ENCODE measurements around the gene FKBP15.
"Not testable (repeated sequence)": the region's sequence is repeated elsewhere in the genome, so short reads cannot be mapped to it uniquely, and the experiment has no call there.

Gene FKBP15

GRCh38 chr9:113148781-113149510 lies 72.1 kb downstream of the FKBP15 start:
- no peak for DNase-seq

DNA sequence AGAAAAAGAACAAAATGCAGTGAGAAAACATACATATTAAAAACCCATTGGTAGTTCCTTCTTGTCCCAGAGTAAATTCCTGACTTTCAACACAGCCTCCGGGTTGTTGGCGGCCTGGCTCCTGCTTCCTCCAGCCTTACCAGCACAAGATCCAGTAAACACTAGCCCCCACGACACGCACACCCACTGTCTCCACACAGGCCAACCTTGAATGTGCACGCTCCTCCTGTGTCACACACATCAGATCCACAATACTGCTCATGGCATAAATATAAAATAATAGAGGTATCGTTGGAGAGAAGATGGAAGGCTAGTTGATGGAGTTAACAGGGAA lies 72.7 kb downstream of the FKBP15 start:
- DNase-seq: no peak

- no peak for DNase-seq
These were observed 77.4 kb downstream of the FKBP15 start for GRCh38 chr9:113143432-113144227.

DNA sequence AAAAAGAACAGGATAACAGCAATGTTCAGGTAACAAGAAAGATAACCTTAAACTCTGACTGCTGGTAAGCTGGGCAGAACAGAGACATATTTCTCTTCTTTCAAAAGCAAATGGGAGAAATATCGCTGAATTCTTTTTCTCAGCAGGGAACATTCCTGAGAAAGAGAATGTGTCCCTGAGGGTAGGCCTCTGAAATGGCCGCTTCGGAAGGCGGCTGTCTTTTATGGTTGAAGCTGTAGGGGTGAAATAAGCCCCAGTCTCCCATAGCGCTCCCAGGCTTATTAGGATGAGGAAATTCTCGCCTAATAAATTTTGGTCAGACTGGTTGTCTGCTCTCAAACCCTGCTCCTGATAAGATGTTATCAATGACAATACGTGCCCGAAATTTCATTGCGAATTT lies 80.2 kb downstream of the FKBP15 start:
- DNase-seq: not testable (repeated sequence)

GRCh38 chr9:113139953-113140352 lies 81.1 kb downstream of the FKBP15 start:
- no peak for DNase-seq

GRCh38 chr9:113139225-113139829 lies 81.8 kb downstream of the FKBP15 start:
- no peak for DNase-seq

DNA sequence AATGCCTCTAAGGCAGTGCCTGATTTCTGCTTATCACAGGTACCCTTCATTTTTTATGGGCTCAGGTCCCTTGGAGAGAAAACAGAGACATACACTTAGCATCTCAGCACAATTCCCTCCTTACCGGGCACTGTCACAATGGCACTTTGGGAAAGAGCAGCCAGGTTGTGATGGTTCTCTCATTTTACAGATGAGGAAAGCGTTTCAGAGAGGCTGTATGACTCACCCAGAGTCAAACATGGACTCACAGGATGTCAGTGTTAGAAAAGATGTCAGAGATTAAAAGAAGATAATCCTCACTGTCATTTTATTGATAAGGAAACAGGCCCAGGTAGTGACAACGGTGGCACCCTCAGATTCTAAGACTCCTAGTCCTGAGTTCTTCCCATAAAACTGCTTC lies 82.3 kb downstream of the FKBP15 start:
- no peak for DNase-seq

DNA sequence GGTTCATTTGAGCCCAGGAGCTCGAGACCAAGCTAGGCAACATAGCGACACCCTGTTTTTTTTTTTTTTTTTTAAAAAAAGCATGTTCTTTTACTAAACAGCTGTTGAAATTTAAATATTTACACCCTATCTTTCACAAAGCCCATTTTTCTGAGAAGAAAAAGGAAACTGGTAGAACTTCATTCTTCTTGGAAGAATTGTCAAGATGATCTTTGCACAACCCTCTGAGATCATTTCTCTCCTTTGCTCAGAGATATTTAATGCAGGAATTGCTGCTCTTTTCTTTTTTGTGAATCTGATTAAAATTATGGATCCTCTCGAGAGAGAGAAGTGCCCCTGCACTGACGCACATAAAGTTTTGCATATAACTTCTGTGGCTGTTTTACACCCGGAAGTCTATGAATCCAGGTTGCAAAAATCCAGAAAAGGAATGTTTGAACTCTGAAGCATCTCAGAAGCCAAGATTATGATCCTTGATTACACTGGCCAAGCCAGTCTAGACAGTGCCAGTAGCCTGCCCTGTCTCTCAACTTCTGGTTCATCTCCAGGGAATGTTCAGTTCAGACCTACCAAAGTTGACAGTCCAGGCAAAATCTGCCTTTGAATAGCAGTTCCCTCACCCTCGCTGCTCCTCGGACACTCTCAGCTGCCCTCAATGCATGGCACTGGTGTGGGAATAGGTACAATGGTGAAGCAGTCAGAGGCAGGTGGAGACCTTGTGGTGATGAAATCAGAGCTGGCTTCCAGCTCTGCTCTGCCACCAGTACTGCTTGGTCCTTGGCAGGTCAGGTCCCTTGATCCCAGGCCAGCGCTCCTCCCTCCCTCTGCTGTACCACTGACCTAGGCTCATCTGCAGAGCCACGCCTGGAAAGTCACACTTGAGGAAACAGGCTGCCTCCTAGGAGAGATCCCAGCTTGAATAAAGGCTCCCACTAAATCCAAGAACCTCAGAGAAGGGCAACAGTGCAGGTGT lies 83.6 kb downstream of the FKBP15 start:
- no peak for DNase-seq

DNA sequence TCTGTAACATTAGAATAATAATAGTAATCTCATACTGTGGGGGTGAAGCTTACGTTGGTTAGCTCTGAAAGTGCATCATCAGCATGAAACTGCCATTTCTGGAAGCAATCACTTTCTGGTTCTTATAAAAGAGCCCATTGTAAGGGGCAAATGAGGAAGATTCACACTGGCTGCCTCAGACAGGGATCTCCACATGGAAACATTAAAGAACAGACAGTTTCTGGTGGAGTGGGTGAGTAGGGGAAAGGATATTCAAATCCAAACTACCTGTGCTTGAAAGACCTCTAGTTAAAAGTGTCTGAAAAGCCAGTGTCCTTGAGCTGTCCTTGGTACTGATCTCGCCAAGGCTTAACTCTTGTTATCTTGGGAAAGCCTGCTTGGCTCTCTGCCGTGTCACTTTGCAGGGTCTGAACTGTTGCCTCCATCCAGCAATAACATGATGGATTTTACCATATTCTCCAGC lies 89.4 kb downstream of the FKBP15 start:
- no peak for DNase-seq

DNA sequence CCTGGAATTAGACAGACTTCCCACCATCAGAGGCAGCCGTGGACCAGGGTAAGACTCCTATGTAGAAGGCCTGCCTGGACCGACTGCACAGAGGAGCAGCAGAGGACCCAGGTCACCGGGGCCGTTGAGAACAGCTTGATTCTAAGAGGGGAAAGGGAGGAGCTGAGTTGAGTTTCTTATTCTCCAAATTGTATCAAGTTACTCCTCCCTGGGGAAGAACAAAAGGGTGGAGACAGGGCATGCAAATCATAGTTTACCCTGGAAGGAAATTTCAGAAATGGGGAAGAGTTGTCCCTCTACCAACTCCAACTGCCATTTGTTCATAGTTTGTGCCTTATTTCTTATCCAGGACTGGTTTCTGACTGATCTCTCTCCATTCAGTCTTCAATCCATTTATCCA lies 91.2 kb downstream of the FKBP15 start:
- no peak for DNase-seq

GRCh38 chr9:113129466-113129865 lies 91.6 kb downstream of the FKBP15 start:
- no peak for DNase-seq

GRCh38 chr9:113125386-113126035 lies 95.6 kb downstream of the FKBP15 start:
- DNase-seq: no peak

DNA sequence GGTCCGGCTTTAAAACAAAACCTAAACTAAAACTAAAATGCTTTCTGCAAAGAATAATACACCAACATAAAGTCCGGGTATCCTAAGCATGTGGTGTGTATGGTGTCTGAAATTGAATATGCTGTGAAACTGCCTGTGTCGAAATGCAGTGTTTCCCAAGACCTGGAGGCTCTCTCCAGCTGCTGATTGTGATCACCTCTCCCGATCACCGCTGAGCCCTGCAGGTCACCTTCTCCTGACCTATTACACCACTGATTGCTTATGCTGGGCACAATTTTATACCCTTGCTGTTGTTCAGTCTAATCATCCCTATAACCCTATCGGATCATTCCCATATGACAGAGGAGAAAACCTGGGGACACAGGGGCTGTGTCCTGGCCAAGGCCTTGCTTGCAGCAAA lies 102.2 kb downstream of the FKBP15 start:
- not testable (repeated sequence) for DNase-seq
